ENCODE data around the gene OXNAD1.

DNA sequence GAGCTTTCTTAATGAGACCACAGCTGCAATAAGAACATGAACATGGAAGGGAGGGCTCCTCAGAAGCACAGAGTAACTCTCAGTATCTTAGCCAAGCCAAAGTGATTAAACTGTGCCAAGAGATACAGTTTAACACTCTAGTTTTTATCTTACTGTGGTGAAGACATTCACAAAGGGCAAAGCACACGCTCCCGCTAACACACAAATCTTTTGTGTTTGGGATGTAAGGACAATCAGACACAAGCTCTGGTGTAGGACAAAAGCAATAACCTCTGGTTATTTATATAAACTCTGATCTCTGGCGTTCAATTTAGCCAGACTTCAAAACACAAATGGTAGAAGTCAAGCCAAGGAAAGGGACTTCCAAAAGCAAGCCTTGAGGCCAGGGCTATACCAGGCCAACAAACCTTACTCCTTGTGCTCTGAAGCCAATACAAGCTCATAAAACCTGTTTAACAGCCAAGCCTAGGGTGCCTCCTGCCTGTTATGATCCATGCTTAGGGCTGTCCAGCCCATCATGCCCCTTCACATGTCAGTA, 28.1 kb upstream of the OXNAD1 start:
- TF ChIP-seq, protein P1, sequence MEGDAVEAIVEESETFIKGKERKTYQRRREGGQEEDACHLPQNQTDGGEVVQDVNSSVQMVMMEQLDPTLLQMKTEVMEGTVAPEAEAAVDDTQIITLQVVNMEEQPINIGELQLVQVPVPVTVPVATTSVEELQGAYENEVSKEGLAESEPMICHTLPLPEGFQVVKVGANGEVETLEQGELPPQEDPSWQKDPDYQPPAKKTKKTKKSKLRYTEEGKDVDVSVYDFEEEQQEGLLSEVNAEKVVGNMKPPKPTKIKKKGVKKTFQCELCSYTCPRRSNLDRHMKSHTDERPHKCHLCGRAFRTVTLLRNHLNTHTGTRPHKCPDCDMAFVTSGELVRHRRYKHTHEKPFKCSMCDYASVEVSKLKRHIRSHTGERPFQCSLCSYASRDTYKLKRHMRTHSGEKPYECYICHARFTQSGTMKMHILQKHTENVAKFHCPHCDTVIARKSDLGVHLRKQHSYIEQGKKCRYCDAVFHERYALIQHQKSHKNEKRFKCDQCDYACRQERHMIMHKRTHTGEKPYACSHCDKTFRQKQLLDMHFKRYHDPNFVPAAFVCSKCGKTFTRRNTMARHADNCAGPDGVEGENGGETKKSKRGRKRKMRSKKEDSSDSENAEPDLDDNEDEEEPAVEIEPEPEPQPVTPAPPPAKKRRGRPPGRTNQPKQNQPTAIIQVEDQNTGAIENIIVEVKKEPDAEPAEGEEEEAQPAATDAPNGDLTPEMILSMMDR (IDR thresholded peaks at IDR 0.05; ENCODE audit: low read length): no peak
- TF ChIP-seq EZH2 (optimal IDR thresholded peaks at IDR 0.05; ENCODE audit: low read depth, low read length): no peak

All from MM.1S (cell line).